ENCODE results near the gene BARD1.

- TF ChIP-seq, protein P1, sequence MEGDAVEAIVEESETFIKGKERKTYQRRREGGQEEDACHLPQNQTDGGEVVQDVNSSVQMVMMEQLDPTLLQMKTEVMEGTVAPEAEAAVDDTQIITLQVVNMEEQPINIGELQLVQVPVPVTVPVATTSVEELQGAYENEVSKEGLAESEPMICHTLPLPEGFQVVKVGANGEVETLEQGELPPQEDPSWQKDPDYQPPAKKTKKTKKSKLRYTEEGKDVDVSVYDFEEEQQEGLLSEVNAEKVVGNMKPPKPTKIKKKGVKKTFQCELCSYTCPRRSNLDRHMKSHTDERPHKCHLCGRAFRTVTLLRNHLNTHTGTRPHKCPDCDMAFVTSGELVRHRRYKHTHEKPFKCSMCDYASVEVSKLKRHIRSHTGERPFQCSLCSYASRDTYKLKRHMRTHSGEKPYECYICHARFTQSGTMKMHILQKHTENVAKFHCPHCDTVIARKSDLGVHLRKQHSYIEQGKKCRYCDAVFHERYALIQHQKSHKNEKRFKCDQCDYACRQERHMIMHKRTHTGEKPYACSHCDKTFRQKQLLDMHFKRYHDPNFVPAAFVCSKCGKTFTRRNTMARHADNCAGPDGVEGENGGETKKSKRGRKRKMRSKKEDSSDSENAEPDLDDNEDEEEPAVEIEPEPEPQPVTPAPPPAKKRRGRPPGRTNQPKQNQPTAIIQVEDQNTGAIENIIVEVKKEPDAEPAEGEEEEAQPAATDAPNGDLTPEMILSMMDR (conservative IDR thresholded peaks at IDR 0.05; ENCODE audit: low read length): no peak
- no peak for TF ChIP-seq EZH2phosphoT487 (IDR thresholded peaks at IDR 0.05; ENCODE audit: borderline replicate concordance, low read depth, low read length)
These were observed 12.6 kb downstream of the BARD1 start for GRCh38 chr2:214796911-214797310.

All from OCI-LY7 (cell line).